HCT116 (cell line): ENCODE results near the gene TMEM53. TPM values are rescaled to one million over a fixed set of nuclear protein-coding genes. Genes with fewer than 3 reads are reported as not detected.

ENCODE experiments used
- ATAC-seq: fragments of 200-7000 bp; cut with Tn5 transposase; 2 replicates; pipeline ENCODE4 v1.9.1; 2020; ENCODE audit warnings: mild to moderate bottlenecking, moderate library complexity
- BruUV-seq: library from RNA; stranded (reverse); fragments of 400-500 nt; replicated peaks from 2 replicates; lab custom pipeline; 2021; lab: Mats Ljungman, UMichigan
- CTCF ChIA-PET: fragments of 300-600 bp; sonication (Branson Sonifier 250); formaldehyde crosslinking; loops from one replicate; lab custom pipeline; 2021; ENCODE audit warnings: antibody characterized with exemption; lab: Charles Lee
- POLR2A ChIA-PET: fragments of 300-600, 350-600 bp; sonication (Branson Sonifier 250); formaldehyde crosslinking; loops from one replicate; lab custom pipeline; 2021; ENCODE audit warnings: antibody characterized with exemption; lab: Charles Lee
- RAD21 ChIA-PET, 2 experiments: fragments of 300-600 bp; sonication (Branson Sonifier 250); formaldehyde crosslinking; loops; one replicate each; lab custom pipeline; 2023; ENCODE audit warnings: low total read pairs in 2 of 2; ENCODE audit not compliant: uncharacterized antibody in 2 of 2, unreplicated experiment in 2 of 2, low non-redundant PET in 1 of 2; lab: Charles Lee
- DNase-seq: peaks from one replicate; pipeline ENCODE4 v3.0.0-alpha.2; 2010; ENCODE audit warnings: low read depth, low spot score
- H2AFZ ChIP-seq: fragments of 200-600 bp; shearing (Covaris generic), sonication (generic); 2 replicates; pipeline ENCODE4 v1.6.1; 2017; ENCODE audit warnings: low read depth, mixed run types, mixed read lengths, antibody characterized with exemption, low read length; ENCODE audit not compliant: poor library complexity, severe bottlenecking
- H3K27ac ChIP-seq: 2 replicates; pipeline ENCODE4 v1.5.1; 2012; ENCODE audit warnings: low read depth, low read length
- H3K27me3 ChIP-seq: fragments of 200-600 bp; sonication (generic); 2 replicates; pipeline ENCODE4 v1.6.1; 2016; ENCODE audit warnings: mixed run types, low read length, mixed read lengths; ENCODE audit not compliant: insufficient read depth
- H3K36me3 ChIP-seq, 2 experiments: fragments of 200-500 bp in 1 of 2; fragments of 200-600 bp in 1 of 2; sonication (Bioruptor generic) in 1 of 2; sonication (generic) in 1 of 2; 2 replicates each; pipeline versions ENCODE4 v1.5.1 to v1.6.1; 2014 to 2016; ENCODE audit warnings: low read length in 2 of 2, inconsistent platforms in 1 of 2, mixed read lengths in 1 of 2, mixed run types in 1 of 2; ENCODE audit not compliant: insufficient read depth in 2 of 2, control insufficient read depth in 1 of 2
- H3K4me1 ChIP-seq, 2 experiments: fragments of 200-600 bp in 1 of 2; sonication (generic) in 1 of 2; 2 replicates each; pipeline versions ENCODE4 v1.5.1 to v1.6.1; 2012 to 2017; ENCODE audit warnings: low read length in 2 of 2, inconsistent platforms in 1 of 2, mild to moderate bottlenecking in 1 of 2, mixed read lengths in 1 of 2, mixed run types in 1 of 2, moderate library complexity in 1 of 2; ENCODE audit not compliant: insufficient read depth in 2 of 2, control insufficient read depth in 1 of 2
- H3K4me2 ChIP-seq: fragments of 200-600 bp; sonication (generic); 2 replicates; pipeline ENCODE4 v1.6.1; 2017; ENCODE audit warnings: mixed run types, low read length, mixed read lengths
- H3K4me3 ChIP-seq, 2 experiments: fragments of 200-600 bp in 1 of 2; sonication (generic) in 1 of 2; replicated peaks in 1 of 2; 2 replicates each; pipeline ENCODE4 v1.5.1; 2011 to 2016; ENCODE audit warnings: low read length in 2 of 2, control low read depth in 1 of 2, low read depth in 1 of 2, mild to moderate bottlenecking in 1 of 2, mixed read lengths in 1 of 2, mixed run types in 1 of 2
- H3K79me2 ChIP-seq: fragments of 200-600 bp; sonication (generic); 2 replicates; pipeline ENCODE4 v1.6.1; 2017; ENCODE audit warnings: mild to moderate bottlenecking, mixed run types, low read length, moderate library complexity, mixed read lengths; ENCODE audit not compliant: insufficient read depth
- H3K9ac ChIP-seq: fragments of 200-600 bp; sonication (generic); 2 replicates; pipeline ENCODE4 v1.6.1; 2016; ENCODE audit warnings: low read length, mixed read lengths
- H3K9me2 ChIP-seq: fragments of 200-600 bp; sonication (generic), shearing (Covaris generic); 2 replicates; pipeline ENCODE4 v1.6.1; 2017; ENCODE audit warnings: mixed run types, mild to moderate bottlenecking, moderate library complexity; ENCODE audit not compliant: insufficient read depth
- H3K9me3 ChIP-seq, 2 experiments: fragments of 200-500 bp in 1 of 2; fragments of 200-600 bp in 1 of 2; sonication (Bioruptor generic) in 1 of 2; sonication (generic) in 1 of 2; 2 replicates each; pipeline ENCODE4 v1.6.1; 2014 to 2017; ENCODE audit warnings: low read length in 2 of 2, mixed read lengths in 2 of 2, inconsistent platforms in 1 of 2, low read depth in 1 of 2, mild to moderate bottlenecking in 1 of 2, mixed run types in 1 of 2, moderate library complexity in 1 of 2; ENCODE audit not compliant: control insufficient read depth in 1 of 2, insufficient read depth in 1 of 2
- H4K20me1 ChIP-seq: fragments of 200-600 bp; sonication (generic), shearing (Covaris generic); 2 replicates; pipeline ENCODE4 v1.6.1; 2017; ENCODE audit warnings: mixed run types, mild to moderate bottlenecking, moderate library complexity; ENCODE audit not compliant: insufficient read depth
- CBX3 ChIP-seq: IDR thresholded peaks from 2 replicates; pipeline ENCODE4 v1.6.1; 2012; ENCODE audit warnings: low read depth
- FOSL1 ChIP-seq: IDR thresholded peaks from 2 replicates; pipeline ENCODE4 v1.6.1; 2012; ENCODE audit warnings: low read depth
- JUND ChIP-seq: IDR thresholded peaks from 2 replicates; pipeline ENCODE4 v1.6.1; 2012
- POLR2AphosphoS5 ChIP-seq: IDR thresholded peaks from 2 replicates; pipeline ENCODE4 v1.6.1; 2011; ENCODE audit warnings: mild to moderate bottlenecking, low read depth, low read length, moderate library complexity
- SIN3A ChIP-seq: IDR thresholded peaks from 2 replicates; pipeline ENCODE4 v1.6.1; 2012; ENCODE audit warnings: low read depth
- SP1 ChIP-seq: IDR thresholded peaks from 2 replicates; pipeline ENCODE4 v1.6.1; 2012; ENCODE audit warnings: low read depth
- ZFX ChIP-seq: fragments of 450-650 bp; IDR thresholded peaks from 2 replicates; pipeline ENCODE4 v1.6.1; 2017
- intact Hi-C: fragments of 100-400 bp; cut with micrococcal nuclease; formaldehyde crosslinking; loops from 2 replicates; pipeline ENCODE4 v1.10.0; 2022
- total RNA-seq: library from RNA; stranded (reverse); gene quantifications from one replicate; pipeline ENCODE4 v1.2.1, GENCODE V29; 2021; ENCODE audit not compliant: unreplicated experiment
- TF ChIP-seq, protein P1 (sequence below): IDR thresholded peaks from 2 replicates; pipeline ENCODE4 v1.6.1; 2012
- TF ChIP-seq, protein P2 (sequence below): IDR thresholded peaks from 2 replicates; pipeline ENCODE4 v1.6.1; 2011; ENCODE audit warnings: mild to moderate bottlenecking, low read length, moderate library complexity; ENCODE audit not compliant: insufficient replicate concordance; ENCODE audit errors: extremely low read depth

The TMEM53 gene
- total RNA-seq, 1 experiment from 2014 or later, result 10.8 TPM

DNA sequence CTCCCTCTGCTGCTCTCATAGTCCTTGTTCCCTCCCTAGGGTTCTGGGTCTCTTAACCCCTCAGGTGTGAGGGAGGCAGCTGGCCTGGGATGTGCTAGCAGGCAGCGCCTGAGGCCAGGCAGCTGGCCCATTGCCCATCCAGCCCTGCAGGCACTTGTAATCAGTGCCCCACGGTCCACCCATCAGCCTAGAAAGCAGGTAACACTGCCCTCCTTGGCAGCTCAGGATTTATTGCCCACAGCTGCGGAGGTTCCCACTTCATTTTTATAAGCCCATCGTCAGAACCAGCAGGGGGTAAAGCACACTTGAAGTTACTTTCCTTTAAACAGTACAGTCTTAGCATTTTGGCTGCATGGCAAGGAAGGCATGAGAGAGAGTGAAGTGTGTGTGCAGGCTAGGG, 70.6 kb downstream of the TMEM53 start:
- Histone ChIP-seq H3K9me2 (no peaks in the 10 kb centered on the region), H3K4me2 (no peak overlapping the region), H3K36me3 (no peaks in the 10 kb centered on the region), H3K27ac (no peak overlapping the region), H3K79me2 (no peaks in the 10 kb centered on the region), H3K27me3 (peaks cover 26% of the 10 kb centered on the region), H2AFZ (no peak overlapping the region), H3K9me3 (no peaks in the 10 kb centered on the region), H3K4me3 (no peak overlapping the region), H3K9ac (no peak overlapping the region), H3K4me1 (peaks cover 0 to 9% of the 10 kb centered on the region in 2 experiments; a peak in 2 of 4 replicates), H4K20me1 (no peaks in the 10 kb centered on the region)
- ChIA-PET RAD21 (no interaction called here), POLR2A (no interaction called here), CTCF (interaction anchor here (0.7 to 2.1 kb wide), 2 partner anchors 9 to 49 kb away, joined by 4 to 9 read pairs; no protein-coding TSS in a partner anchor)
- TF ChIP-seq SIN3A, result no peak
- no peak for TF ChIP-seq SP1
- TF ChIP-seq POLR2AphosphoS5, result no peak
- TF ChIP-seq, protein P1, sequence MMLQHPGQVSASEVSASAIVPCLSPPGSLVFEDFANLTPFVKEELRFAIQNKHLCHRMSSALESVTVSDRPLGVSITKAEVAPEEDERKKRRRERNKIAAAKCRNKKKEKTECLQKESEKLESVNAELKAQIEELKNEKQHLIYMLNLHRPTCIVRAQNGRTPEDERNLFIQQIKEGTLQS, result no peak
- TF ChIP-seq JUND, result no peak
- no peak for TF ChIP-seq CBX3
- TF ChIP-seq, protein P2, sequence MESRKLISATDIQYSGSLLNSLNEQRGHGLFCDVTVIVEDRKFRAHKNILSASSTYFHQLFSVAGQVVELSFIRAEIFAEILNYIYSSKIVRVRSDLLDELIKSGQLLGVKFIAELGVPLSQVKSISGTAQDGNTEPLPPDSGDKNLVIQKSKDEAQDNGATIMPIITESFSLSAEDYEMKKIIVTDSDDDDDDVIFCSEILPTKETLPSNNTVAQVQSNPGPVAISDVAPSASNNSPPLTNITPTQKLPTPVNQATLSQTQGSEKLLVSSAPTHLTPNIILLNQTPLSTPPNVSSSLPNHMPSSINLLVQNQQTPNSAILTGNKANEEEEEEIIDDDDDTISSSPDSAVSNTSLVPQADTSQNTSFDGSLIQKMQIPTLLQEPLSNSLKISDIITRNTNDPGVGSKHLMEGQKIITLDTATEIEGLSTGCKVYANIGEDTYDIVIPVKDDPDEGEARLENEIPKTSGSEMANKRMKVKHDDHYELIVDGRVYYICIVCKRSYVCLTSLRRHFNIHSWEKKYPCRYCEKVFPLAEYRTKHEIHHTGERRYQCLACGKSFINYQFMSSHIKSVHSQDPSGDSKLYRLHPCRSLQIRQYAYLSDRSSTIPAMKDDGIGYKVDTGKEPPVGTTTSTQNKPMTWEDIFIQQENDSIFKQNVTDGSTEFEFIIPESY, result no peak
- TF ChIP-seq ZFX, result no peak
- TF ChIP-seq FOSL1, result no peak
- ATAC-seq, result no peak
- no peak for DNase-seq
- intact Hi-C loops, result no loop called here
- no TSS peak for BruUV-seq

Other genes starting within 250 kb of the TMEM53 start
- 3.2 TPM for gene ARMH1, start 233 bp upstream of the TMEM53 start, total RNA-seq
- gene RNU5D-1, start 56.7 kb upstream of the TMEM53 start, total RNA-seq, result not detected
- gene KIF2C, start 65.4 kb upstream of the TMEM53 start, total RNA-seq, result 92.6 TPM
- gene RPS8, start 101.1 kb upstream of the TMEM53 start, total RNA-seq, result 2,296 TPM
- gene BEST4, start 113.7 kb upstream of the TMEM53 start, total RNA-seq, result 0.52 TPM
- 56.1 TPM for gene PLK3, start 125.9 kb upstream of the TMEM53 start, total RNA-seq
- gene DYNLT4, start 132.9 kb upstream of the TMEM53 start, total RNA-seq, result 0.96 TPM
- gene BTBD19, start 134.0 kb upstream of the TMEM53 start, total RNA-seq, result 11.6 TPM
- 1.3 TPM for gene PTCH2, start 168.8 kb upstream of the TMEM53 start, total RNA-seq